Ectodermal cell (in vitro differentiated cells): ENCODE results near the gene BST1. TPM values are rescaled to one million over a fixed set of nuclear protein-coding genes. Genes with fewer than 3 reads are reported as not detected.

ENCODE experiments used
- H3K27ac ChIP-seq: 2 replicates; pipeline ENCODE4 v1.7.0; 2013; ENCODE audit warnings: mild to moderate bottlenecking, low read depth, low read length; ENCODE audit not compliant: insufficient read depth, poor library complexity, severe bottlenecking
- H3K27me3 ChIP-seq: 2 replicates; pipeline ENCODE4 v1.7.0; 2013; ENCODE audit warnings: mild to moderate bottlenecking, low read length; ENCODE audit not compliant: insufficient read depth, control insufficient read depth, poor library complexity, severe bottlenecking
- H3K36me3 ChIP-seq: one replicate; pipeline ENCODE4 v1.7.0; 2013; ENCODE audit warnings: low read length; ENCODE audit not compliant: control insufficient read depth, insufficient read depth
- H3K4me1 ChIP-seq: one replicate; pipeline ENCODE4 v1.7.0; 2013; ENCODE audit warnings: low read length; ENCODE audit not compliant: control insufficient read depth, insufficient read depth
- H3K4me3 ChIP-seq: 2 replicates; pipeline ENCODE4 v1.7.0; 2013; ENCODE audit warnings: low read depth, low read length, control low read depth; ENCODE audit not compliant: insufficient read depth
- H3K9me3 ChIP-seq: 2 replicates; pipeline ENCODE4 v1.7.0; 2013; ENCODE audit warnings: mild to moderate bottlenecking, low read length, moderate library complexity; ENCODE audit not compliant: control insufficient read depth
- WGBS, 2 experiments: methylation state at CpG; one replicate each; pipeline ENCODE4 v1.1.7; 2013; ENCODE audit warnings: missing lambda C conversion rate in 2 of 2; 5-methylcytosine and 5-hydroxymethylcytosine counted together
- polyA plus RNA-seq, 4 experiments: library from polyadenylated mRNA; stranded (reverse); fragments of 50-300 nt; gene quantifications; one replicate each; pipeline ENCODE4 v1.2.3, GENCODE V29; 2013

BST1 gene, protein sequence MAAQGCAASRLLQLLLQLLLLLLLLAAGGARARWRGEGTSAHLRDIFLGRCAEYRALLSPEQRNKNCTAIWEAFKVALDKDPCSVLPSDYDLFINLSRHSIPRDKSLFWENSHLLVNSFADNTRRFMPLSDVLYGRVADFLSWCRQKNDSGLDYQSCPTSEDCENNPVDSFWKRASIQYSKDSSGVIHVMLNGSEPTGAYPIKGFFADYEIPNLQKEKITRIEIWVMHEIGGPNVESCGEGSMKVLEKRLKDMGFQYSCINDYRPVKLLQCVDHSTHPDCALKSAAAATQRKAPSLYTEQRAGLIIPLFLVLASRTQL
- 1.9 TPM for polyA plus RNA-seq (2013, experiment 1 of 4)
- polyA plus RNA-seq (2013, experiment 2 of 4): 1.2 TPM
- polyA plus RNA-seq (2013, experiment 3 of 4): 1.0 TPM
- 1.4 TPM for polyA plus RNA-seq (2013, experiment 4 of 4)

DNA sequence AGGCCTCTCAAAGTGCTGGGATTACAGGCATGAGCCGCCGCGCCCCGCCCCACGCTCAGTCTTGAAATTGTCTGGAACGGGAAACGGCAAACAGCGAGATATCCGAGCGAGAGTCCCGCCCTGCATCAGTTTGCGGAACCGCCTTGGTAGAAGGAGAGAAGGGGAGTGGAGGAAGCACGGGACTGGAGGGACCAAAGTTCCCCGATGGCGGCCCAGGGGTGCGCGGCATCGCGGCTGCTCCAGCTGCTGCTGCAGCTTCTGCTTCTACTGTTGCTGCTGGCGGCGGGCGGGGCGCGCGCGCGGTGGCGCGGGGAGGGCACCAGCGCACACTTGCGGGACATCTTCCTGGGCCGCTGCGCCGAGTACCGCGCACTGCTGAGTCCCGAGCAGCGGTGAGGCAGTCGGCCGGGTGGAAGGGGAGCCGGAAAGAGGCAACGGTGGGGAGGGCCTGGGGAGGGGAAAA is at the start of gene BST1:
TSS of gene BST1 (plus strand) at position 125 of the 463 bp plus-strand sequence. CDS start at position 205, 80 bp downstream.
- Histone ChIP-seq H3K9me3 (no peaks in the 10 kb centered on the region), H3K27ac (no peak within 1 kb of the TSS), H3K4me1 (no peaks in the 10 kb centered on the region), H3K36me3 (no peaks in the 10 kb centered on the region), H3K4me3 (peak within 1 kb of the TSS; percentile 16), H3K27me3 (peaks cover 4% of the 10 kb centered on the region)
- 65 to 67% methylated on average over 43 of the region's 43 CpGs for WGBS, 2 experiments

DNA sequence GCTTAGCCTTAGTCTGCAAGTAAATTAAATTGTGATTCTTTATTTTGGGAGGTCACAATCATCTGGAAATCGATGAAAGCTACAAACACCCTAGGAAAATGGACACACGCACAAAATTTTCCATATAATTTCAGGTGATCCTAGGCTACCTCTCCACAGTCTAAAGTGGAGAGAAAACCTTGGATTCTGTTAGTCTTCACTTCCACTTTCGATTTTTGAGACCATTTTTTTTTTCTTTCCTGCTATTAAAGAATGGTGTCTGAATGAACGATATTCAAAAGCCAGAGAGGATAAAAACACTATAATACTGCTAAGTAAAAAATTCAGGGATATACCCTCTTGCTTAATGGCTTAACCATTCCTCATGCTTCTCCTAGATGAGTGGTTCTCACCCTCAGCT is 49.4 kb upstream of the BST1 start:
- Histone ChIP-seq H3K9me3 (no peaks in the 10 kb centered on the region), H3K36me3 (no peaks in the 10 kb centered on the region), H3K27ac (no peak overlapping the region), H3K4me3 (peak overlapping the region; percentile 85), H3K4me1 (peaks cover 9% of the 10 kb centered on the region), H3K27me3 (no peaks in the 10 kb centered on the region)
- WGBS, 2 experiments: 79 to 81% methylated on average over 2 to 3 of the region's 4 CpGs

DNA sequence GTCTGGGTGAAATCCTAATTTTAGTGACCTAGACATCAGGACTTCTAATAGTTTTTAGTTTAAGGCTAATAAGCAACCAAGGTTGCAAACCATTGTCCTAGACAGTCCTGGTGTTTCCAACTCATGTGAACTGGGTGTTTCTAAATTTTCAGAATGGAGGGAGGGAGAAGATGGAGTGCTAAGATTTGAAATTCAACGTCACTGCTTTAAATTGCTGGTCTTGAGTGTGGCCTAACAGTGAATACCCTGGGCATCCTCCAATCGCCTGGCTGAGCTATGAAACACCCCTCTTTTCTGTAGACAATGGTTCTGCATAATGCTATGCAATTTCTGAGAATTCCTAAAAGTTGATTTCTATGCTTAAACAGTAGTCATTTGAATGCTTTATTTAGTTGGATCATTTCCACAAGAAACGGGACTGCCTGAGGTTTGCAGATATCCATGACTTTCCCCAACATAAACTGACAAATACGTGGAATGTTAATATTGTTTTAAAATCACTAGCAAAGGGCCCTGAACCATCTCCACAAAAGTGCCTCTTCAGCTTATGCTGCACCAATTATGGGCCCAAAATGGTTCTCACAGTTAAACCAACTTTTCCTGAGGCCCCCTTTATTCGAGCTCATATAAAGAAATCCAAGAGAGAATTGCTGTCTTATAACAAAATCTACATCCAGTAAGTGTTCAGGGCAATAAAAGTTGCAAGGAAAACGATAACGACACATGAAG is 48.8 kb upstream of the BST1 start:
- Histone ChIP-seq H3K27me3 (no peaks in the 10 kb centered on the region), H3K36me3 (no peaks in the 10 kb centered on the region), H3K4me3 (peak overlapping the region; percentile 85), H3K27ac (peak overlapping the region; percentile 84), H3K4me1 (peaks cover 9% of the 10 kb centered on the region), H3K9me3 (no peaks in the 10 kb centered on the region)
- 10 to 17% methylated on average over 6 to 7 of the region's 7 CpGs for WGBS, 2 experiments

DNA sequence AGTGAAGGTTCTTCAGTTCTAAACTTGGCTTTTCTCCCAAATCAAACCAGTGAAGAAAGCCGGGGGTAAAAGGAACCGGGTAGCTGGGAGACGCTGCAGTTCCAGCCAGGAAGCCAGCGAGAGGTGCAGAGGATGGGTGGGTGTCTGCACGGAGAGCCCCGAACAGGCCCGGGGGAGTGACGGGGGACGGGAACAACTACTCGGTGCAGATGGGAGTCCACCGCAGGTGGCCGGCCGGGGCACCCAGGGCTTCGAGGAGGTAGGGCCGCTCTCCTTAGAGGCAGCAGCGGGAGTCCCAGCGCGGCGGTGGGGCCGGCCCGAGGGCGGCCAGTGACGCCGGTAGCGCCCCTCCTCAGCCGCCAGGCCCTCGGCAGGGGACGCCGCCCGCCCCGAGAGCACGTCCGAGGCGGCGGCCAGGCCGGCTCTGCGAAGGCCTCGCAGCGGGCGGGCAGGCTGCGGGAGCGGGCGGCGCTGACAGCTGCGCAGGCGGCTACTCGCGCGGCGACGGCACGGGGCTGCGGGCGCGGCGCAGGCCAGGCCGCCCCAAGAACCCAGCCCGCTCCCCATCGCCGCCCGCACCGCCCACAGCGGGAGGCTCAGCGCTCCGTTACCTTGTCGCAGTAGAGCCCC is 48.2 kb upstream of the BST1 start:
- Histone ChIP-seq H3K27ac (peak overlapping the region; percentile 84), H3K27me3 (no peaks in the 10 kb centered on the region), H3K36me3 (no peaks in the 10 kb centered on the region), H3K4me3 (peak overlapping the region; percentile 85), H3K4me1 (peaks cover 9% of the 10 kb centered on the region), H3K9me3 (no peaks in the 10 kb centered on the region)
- 0% methylated on average over 66 of the region's 66 CpGs for WGBS, 2 experiments

DNA sequence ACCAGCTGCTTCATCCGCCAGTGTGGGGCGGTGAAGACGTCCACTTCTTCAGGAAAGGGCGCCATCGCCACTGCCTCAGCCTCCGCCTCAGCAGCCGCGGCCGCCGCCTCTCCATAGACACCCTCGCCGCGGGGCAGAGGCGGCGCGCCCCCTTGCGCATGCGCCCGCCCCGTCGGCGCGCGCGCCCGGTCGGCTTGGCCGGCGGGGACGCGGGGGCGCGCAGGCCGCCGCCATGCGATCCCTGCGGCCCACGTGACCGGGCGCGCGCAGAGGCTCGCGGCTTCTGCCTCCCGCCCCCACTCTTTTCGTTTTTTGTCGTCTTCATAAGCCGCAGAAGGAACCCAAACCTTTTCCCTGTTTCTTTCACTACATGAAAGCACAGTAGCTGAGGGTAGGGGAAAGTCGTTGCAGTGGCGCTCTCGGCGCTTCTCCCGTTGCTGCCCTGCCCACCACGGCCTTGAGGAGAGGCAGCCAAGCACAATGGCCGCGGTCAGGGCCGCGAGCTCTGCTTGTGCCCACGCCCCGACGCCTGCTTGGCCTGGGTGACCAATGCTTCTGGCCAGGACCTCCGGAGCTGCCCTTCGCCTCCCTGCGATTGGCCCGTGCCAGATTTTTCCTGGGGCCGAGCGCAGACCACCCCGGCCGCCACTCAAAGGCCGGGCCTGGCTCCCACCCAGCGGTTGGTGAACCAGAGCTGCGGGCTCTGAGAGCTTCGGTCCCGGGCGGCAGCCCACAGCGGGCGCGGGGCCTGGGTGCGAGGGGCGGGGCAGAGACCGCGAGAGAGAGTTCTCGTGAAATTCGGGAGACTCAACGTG is 47.4 kb upstream of the BST1 start, which contains the start of gene FBXL5:
TSS of gene FBXL5 (minus strand) at position 135 of the 815 bp plus-strand sequence. CDS start at position 65, 70 bp downstream.
- Histone ChIP-seq H3K27me3 (no peaks in the 10 kb centered on the region), H3K36me3 (no peaks in the 10 kb centered on the region), H3K4me1 (peaks cover 9% of the 10 kb centered on the region), H3K27ac (peak within 1 kb of the TSS; percentile 96), H3K4me3 (peak within 1 kb of the TSS; percentile 85), H3K9me3 (no peaks in the 10 kb centered on the region)
- WGBS, 2 experiments: 22 to 26% methylated on average over 85 of the region's 85 CpGs

DNA sequence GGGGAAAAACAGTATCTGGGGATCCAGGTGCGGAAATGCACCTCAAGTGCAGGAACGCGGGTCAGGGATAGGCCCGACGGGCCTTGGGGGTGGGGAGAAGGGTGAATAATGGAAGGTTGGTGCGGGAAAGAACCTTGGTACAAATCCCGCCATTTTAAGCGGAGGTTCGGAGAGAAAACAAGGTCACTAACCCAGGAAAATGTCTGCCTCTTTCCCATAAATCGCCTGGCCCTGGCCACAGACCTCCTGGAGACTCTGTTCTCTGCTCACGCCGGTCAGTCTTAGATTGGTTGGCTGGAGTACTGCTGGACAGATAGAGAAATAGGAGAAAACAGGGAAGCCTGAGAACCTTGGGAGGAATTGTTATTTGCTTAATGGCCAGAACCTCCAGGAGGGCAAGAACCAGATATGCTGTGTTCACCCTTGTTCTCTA is 46.8 kb upstream of the BST1 start:
- WGBS, 2 experiments: 91 to 93% methylated on average over 12 of the region's 12 CpGs
- no peak overlapping the region for H3K4me3 ChIP-seq
- H3K36me3 ChIP-seq: no peaks in the 10 kb centered on the region
- H3K27me3 ChIP-seq: no peaks in the 10 kb centered on the region
- peak overlapping the region; percentile 96 for H3K27ac ChIP-seq
- H3K9me3 ChIP-seq: no peaks in the 10 kb centered on the region
- peaks cover 9% of the 10 kb centered on the region for H3K4me1 ChIP-seq

DNA sequence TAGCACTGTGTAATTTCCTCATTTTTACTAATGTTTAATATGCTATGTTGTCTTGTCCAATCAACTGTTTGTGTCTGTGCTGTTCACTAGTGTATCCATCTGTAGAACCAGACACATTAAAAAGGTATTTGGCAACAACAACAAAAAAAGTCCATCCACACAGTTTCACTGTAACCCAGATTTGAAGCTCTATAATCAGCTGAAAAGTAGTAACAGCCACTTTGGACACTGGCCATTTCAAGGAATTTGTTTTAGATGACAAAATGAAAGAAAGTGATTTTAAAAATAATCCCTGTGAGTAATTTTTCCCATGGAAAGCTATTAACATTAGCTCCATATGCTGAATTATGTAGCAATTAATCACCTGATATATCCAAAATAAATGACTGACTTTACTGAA is 45.5 kb upstream of the BST1 start:
- Histone ChIP-seq H3K4me3 (no peak overlapping the region), H3K27me3 (no peaks in the 10 kb centered on the region), H3K4me1 (peaks cover 9% of the 10 kb centered on the region), H3K27ac (no peak overlapping the region), H3K9me3 (no peaks in the 10 kb centered on the region), H3K36me3 (no peaks in the 10 kb centered on the region)

DNA sequence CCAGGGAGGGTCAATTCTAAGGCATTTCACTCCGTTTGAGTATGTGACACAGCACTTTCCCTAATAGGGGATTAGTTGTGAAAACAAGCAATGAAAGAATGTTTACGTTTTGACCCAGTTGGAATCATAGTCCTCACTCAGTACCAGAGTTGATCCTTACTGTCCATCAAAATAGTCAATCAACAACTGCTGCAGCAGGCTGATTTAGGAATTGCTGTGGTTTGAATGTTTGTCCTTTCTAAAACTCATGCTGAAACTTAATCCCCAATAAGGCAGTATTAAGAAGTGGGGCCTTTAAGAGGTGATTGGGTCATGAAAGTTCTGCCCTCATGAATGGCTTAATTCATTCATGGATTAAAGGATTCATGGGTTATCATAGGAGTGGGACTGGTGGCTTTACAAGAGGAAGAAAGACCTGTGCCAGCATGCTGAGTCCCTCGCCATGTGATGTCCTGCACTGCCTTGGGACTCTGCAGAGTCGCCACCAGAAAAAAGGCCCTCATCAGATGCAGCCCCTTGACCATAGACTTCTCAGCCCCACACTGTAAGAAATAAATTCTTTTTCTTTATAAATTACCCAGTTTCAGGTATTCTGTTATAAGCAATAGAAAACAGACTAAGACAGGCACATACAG is 44.6 kb upstream of the BST1 start:
- Histone ChIP-seq H3K36me3 (no peaks in the 10 kb centered on the region), H3K4me1 (peaks cover 2% of the 10 kb centered on the region), H3K27me3 (no peaks in the 10 kb centered on the region), H3K9me3 (no peaks in the 10 kb centered on the region), H3K27ac (no peak overlapping the region), H3K4me3 (no peak overlapping the region)
- 80 to 91% methylated on average over 4 of the region's 4 CpGs for WGBS, 2 experiments

DNA sequence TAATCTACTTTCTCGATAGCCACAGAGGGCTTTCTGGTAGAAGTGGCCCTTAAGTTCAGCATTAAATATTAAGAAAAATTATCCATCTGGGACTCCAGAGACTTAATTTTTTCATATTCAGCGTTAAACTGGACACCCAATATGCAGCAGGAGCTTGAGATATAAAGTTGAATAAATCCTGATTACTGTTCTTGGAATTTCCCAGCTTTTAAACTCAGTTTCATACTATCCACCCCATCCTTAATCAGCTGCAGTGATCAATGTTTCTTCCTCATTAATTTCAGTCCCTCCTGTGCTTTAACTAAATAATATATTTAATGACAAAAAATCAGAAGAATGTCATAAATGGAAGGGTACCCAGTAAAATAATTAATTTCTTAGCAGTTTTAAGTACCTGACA is 44.1 kb upstream of the BST1 start:
- no peaks in the 10 kb centered on the region for H3K27me3 ChIP-seq
- H3K27ac ChIP-seq: no peak overlapping the region
- WGBS, 2 experiments: 83 to 97% methylated on average over 1 to 2 of the region's 2 CpGs
- H3K4me1 ChIP-seq: no peaks in the 10 kb centered on the region
- no peaks in the 10 kb centered on the region for H3K36me3 ChIP-seq
- no peaks in the 10 kb centered on the region for H3K9me3 ChIP-seq
- H3K4me3 ChIP-seq: no peak overlapping the region
